Skin epidermis (tissue), 12 donors: Measurements from ENCODE around the gene PMS1.
"Not testable (repeated sequence)": the region's sequence is repeated elsewhere in the genome, so short reads cannot be mapped to it uniquely, and the experiment has no call there.

Experiments used
- H3K27ac ChIP-seq, 21 experiments: fragments of 200-600 bp; sonication (generic) in 11 of 21; one replicate each; pipeline ENCODE4 v1.5.0; 2020; ENCODE audit warnings: mild to moderate bottlenecking in 3 of 21, inconsistent platforms in 2 of 21, moderate library complexity in 2 of 21
- H3K4me3 ChIP-seq, 7 experiments: fragments of 200-600 bp; sonication (generic) in 2 of 7; one replicate each; pipeline ENCODE4 v1.5.0; 2020; ENCODE audit warnings: inconsistent platforms in 2 of 7, mild to moderate bottlenecking in 2 of 7, moderate library complexity in 1 of 7

Gene PMS1

GRCh38 chr2:189802396-189802912 is 18.2 kb downstream of the PMS1 start:
- H3K4me3 ChIP-seq, result no peak overlapping the region
- H3K27ac ChIP-seq, result no peak overlapping the region

- no peak overlapping the region for H3K4me3 ChIP-seq
These were observed 19.2 kb downstream of the PMS1 start for GRCh38 chr2:189803431-189803830.

GRCh38 chr2:189818249-189819038 is 34.2 kb downstream of the PMS1 start:
- H3K4me3 ChIP-seq, result no peak overlapping the region

More at GRCh38 chr2:189803431-189803830, 19.2 kb downstream of the PMS1 start:
- H3K27ac ChIP-seq, result no peak overlapping the region

GRCh38 chr2:189819297-189819704 is 35.1 kb downstream of the PMS1 start:
- no peak overlapping the region for H3K27ac ChIP-seq
- no peak overlapping the region for H3K4me3 ChIP-seq

More at GRCh38 chr2:189818249-189819038, 34.2 kb downstream of the PMS1 start:
- no peak overlapping the region for H3K27ac ChIP-seq

- no peak overlapping the region for H3K27ac ChIP-seq
- no peak overlapping the region for H3K4me3 ChIP-seq
These were observed 37.9 kb downstream of the PMS1 start for GRCh38 chr2:189821953-189822748.

GRCh38 chr2:189824694-189825396 is 40.6 kb downstream of the PMS1 start:
- Histone ChIP-seq H3K4me3 (no peak overlapping the region), H3K27ac (no peak overlapping the region)

GRCh38 chr2:189826039-189826438 is 41.8 kb downstream of the PMS1 start:
- H3K27ac ChIP-seq, result no peak overlapping the region

GRCh38 chr2:189829102-189829833 is 45.0 kb downstream of the PMS1 start:
- H3K4me3 ChIP-seq, result no peak overlapping the region
- no peak overlapping the region for H3K27ac ChIP-seq

More at GRCh38 chr2:189826039-189826438, 41.8 kb downstream of the PMS1 start:
- no peak overlapping the region for H3K4me3 ChIP-seq

- Histone ChIP-seq H3K27ac (no peak overlapping the region), H3K4me3 (no peak overlapping the region)
These were observed 46.3 kb downstream of the PMS1 start for GRCh38 chr2:189830510-189830909.

- no peak overlapping the region for H3K27ac ChIP-seq
These were observed 49.8 kb downstream of the PMS1 start for GRCh38 chr2:189834059-189834458.

GRCh38 chr2:189834642-189835041 is 50.4 kb downstream of the PMS1 start:
- not testable (repeated sequence) for H3K4me3 ChIP-seq, H3K27ac ChIP-seq

More at GRCh38 chr2:189834059-189834458, 49.8 kb downstream of the PMS1 start:
- no peak overlapping the region for H3K4me3 ChIP-seq

GRCh38 chr2:189835855-189836558 is 51.8 kb downstream of the PMS1 start:
- no peak overlapping the region for H3K4me3 ChIP-seq
- no peak overlapping the region for H3K27ac ChIP-seq

- Histone ChIP-seq H3K27ac (no peak overlapping the region), H3K4me3 (no peak overlapping the region)
These were observed 52.4 kb downstream of the PMS1 start for GRCh38 chr2:189836644-189837043.

- H3K27ac ChIP-seq, result no peak overlapping the region
These were observed 53.1 kb downstream of the PMS1 start for GRCh38 chr2:189837326-189837725.

GRCh38 chr2:189841019-189841418 is 56.8 kb downstream of the PMS1 start:
- H3K27ac ChIP-seq, result no peak overlapping the region
- no peak overlapping the region for H3K4me3 ChIP-seq

More at GRCh38 chr2:189837326-189837725, 53.1 kb downstream of the PMS1 start:
- H3K4me3 ChIP-seq, result no peak overlapping the region

- Histone ChIP-seq H3K4me3 (no peak overlapping the region), H3K27ac (no peak overlapping the region)
These were observed 64.0 kb downstream of the PMS1 start for GRCh38 chr2:189848276-189848675.

- Histone ChIP-seq H3K4me3 (no peak overlapping the region), H3K27ac (no peak overlapping the region)
These were observed 65.3 kb downstream of the PMS1 start for GRCh38 chr2:189849550-189849949.

GRCh38 chr2:189851174-189851826 is 67.0 kb downstream of the PMS1 start:
- Histone ChIP-seq H3K27ac (no peak overlapping the region), H3K4me3 (no peak overlapping the region)
